Measurements from ENCODE around the gene KCNS1. TPM values are rescaled to one million over a fixed set of nuclear protein-coding genes. Genes with fewer than 3 reads are reported as not detected.

KCNS1 gene
- total RNA-seq, 1 donor from 2014 or later = not detected

GRCh38 chr20:45113865-45114264 is 12.9 kb upstream of the KCNS1 start:
- H3K36me3 Mint-ChIP-seq (ENCODE audit: unreplicated experiment) = no peaks in the 10 kb centered on the region

GRCh38 chr20:45112754-45113153 is 11.8 kb upstream of the KCNS1 start:
- Mint-ChIP-seq H3K4me3 (ENCODE audit: unreplicated experiment) (no peak overlapping the region), H3K9me3 (ENCODE audit: unreplicated experiment) (peaks cover 2% of the 10 kb centered on the region), H3K27me3 (ENCODE audit: unreplicated experiment) (peaks cover 10% of the 10 kb centered on the region), H3K4me1 (ENCODE audit: low read depth, unreplicated experiment) (peaks cover 2% of the 10 kb centered on the region), H3K27ac (ENCODE audit: unreplicated experiment) (no peak overlapping the region), H3K36me3 (ENCODE audit: unreplicated experiment) (no peaks in the 10 kb centered on the region)
- DNase-seq = no peak
- TF ChIP-seq CTCF (IDR thresholded peaks at IDR 0.05; ENCODE audit: partially characterized antibody, unreplicated experiment) = no peak

More at GRCh38 chr20:45113865-45114264, 12.9 kb upstream of the KCNS1 start:
- H3K9me3 Mint-ChIP-seq (ENCODE audit: unreplicated experiment) = peaks cover 2% of the 10 kb centered on the region
- DNase-seq = no peak
- H3K4me3 Mint-ChIP-seq (ENCODE audit: unreplicated experiment) = no peak overlapping the region
- peaks cover 2% of the 10 kb centered on the region for H3K4me1 Mint-ChIP-seq (ENCODE audit: low read depth, unreplicated experiment)
- TF ChIP-seq CTCF (IDR thresholded peaks at IDR 0.05; ENCODE audit: partially characterized antibody, unreplicated experiment) = no peak
- peaks cover 10% of the 10 kb centered on the region for H3K27me3 Mint-ChIP-seq (ENCODE audit: unreplicated experiment)
- no peak overlapping the region for H3K27ac Mint-ChIP-seq (ENCODE audit: unreplicated experiment)

- no peak overlapping the region for H3K4me3 Mint-ChIP-seq (ENCODE audit: unreplicated experiment)
- no peak overlapping the region for H3K27ac Mint-ChIP-seq (ENCODE audit: unreplicated experiment)
- H3K9me3 Mint-ChIP-seq (ENCODE audit: unreplicated experiment) = peaks cover 2% of the 10 kb centered on the region
- peaks cover 2% of the 10 kb centered on the region for H3K4me1 Mint-ChIP-seq (ENCODE audit: low read depth, unreplicated experiment)
- no peaks in the 10 kb centered on the region for H3K36me3 Mint-ChIP-seq (ENCODE audit: unreplicated experiment)
- H3K27me3 Mint-ChIP-seq (ENCODE audit: unreplicated experiment) = peaks cover 10% of the 10 kb centered on the region
- DNase-seq = no peak
- peak; percentile 82 for TF ChIP-seq CTCF (IDR thresholded peaks at IDR 0.05; ENCODE audit: partially characterized antibody, unreplicated experiment)
These were observed 11.0 kb upstream of the KCNS1 start for GRCh38 chr20:45111799-45112471.

- Mint-ChIP-seq H3K27ac (ENCODE audit: unreplicated experiment) (no peak overlapping the region), H3K27me3 (ENCODE audit: unreplicated experiment) (peaks cover 9% of the 10 kb centered on the region), H3K9me3 (ENCODE audit: unreplicated experiment) (no peaks in the 10 kb centered on the region), H3K4me3 (ENCODE audit: unreplicated experiment) (no peak overlapping the region), H3K36me3 (ENCODE audit: unreplicated experiment) (no peaks in the 10 kb centered on the region), H3K4me1 (ENCODE audit: low read depth, unreplicated experiment) (peaks cover 2% of the 10 kb centered on the region)
- no peak for DNase-seq
- no peak for TF ChIP-seq CTCF (IDR thresholded peaks at IDR 0.05; ENCODE audit: partially characterized antibody, unreplicated experiment)
These were observed 10.4 kb upstream of the KCNS1 start for GRCh38 chr20:45111285-45111684.

GRCh38 chr20:45110301-45110700 is 9.4 kb upstream of the KCNS1 start:
- Mint-ChIP-seq H3K9me3 (ENCODE audit: unreplicated experiment) (no peaks in the 10 kb centered on the region), H3K4me3 (ENCODE audit: unreplicated experiment) (no peak overlapping the region), H3K4me1 (ENCODE audit: low read depth, unreplicated experiment) (peaks cover 2% of the 10 kb centered on the region), H3K27me3 (ENCODE audit: unreplicated experiment) (peaks cover 8% of the 10 kb centered on the region), H3K36me3 (ENCODE audit: unreplicated experiment) (no peaks in the 10 kb centered on the region), H3K27ac (ENCODE audit: unreplicated experiment) (no peak overlapping the region)
- no peak for TF ChIP-seq CTCF (IDR thresholded peaks at IDR 0.05; ENCODE audit: partially characterized antibody, unreplicated experiment)
- no peak for DNase-seq
